Limb (tissue), 2 donors: Measurements from ENCODE around the gene FOXL3.

Experiments
- DNase-seq, 2 donors: peaks; one replicate each; pipeline ENCODE4 v3.0.0-alpha.2; 2016; ENCODE audit errors: extremely low spot score in 2 of 2

Gene FOXL3

GRCh38 chr7:336810-337566, 47.0 kb downstream of the FOXL3 start:
- no peak for DNase-seq

- DNase-seq, result no peak
Observed at GRCh38 chr7:337567-337951, 47.6 kb downstream of the FOXL3 start.

- DNase-seq, result no peak
Observed at GRCh38 chr7:338295-339061, 48.5 kb downstream of the FOXL3 start.

DNA sequence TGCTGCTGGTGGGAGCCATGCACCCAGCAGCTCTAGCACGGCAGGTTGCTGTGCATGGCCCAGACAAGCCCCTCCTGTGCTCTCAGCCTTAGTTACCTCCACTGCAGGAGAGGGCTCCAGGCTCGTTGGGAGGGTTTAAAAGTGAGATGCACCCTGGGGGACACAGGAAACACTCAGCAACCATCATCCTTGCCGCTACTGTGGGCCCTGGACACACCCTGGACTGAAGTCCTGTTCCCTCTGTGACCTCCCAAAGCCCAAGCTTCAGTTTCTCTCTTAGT, 49.0 kb downstream of the FOXL3 start:
- no peak for DNase-seq

GRCh38 chr7:339696-340095, 49.7 kb downstream of the FOXL3 start:
- DNase-seq, result no peak

GRCh38 chr7:340200-340937, 50.4 kb downstream of the FOXL3 start:
- DNase-seq, result no peak
